T-cell (primary cell): Measurements from ENCODE around the gene MSLN. TPM values are rescaled to one million over a fixed set of nuclear protein-coding genes. Genes with fewer than 3 reads are reported as not detected.

Source experiments
- ATAC-seq, 4 experiments: fragments of 200-7000 bp in 3 of 4; fragments of 150-1000 bp in 1 of 4; cut with Tn5 transposase; replicated peaks in 1 of 4; 1 replicate in 3 of 4; 2 replicates in 1 of 4; pipeline ENCODE4 v1.10.0; 2021; ENCODE audit warnings: moderate library complexity in 3 of 4, mild to moderate bottlenecking in 2 of 4, moderate number of reproducible peaks in 1 of 4
- CTCF ChIA-PET, 2 donors: fragments of 300-600 bp; sonication (Branson Sonifier 250); formaldehyde crosslinking; loops; one replicate each; lab custom pipeline; 2022; ENCODE audit warnings: antibody characterized with exemption in 2 of 2; lab: Charles Lee
- POLR2A ChIA-PET, 2 donors: fragments of 300-600 bp; sonication (Branson Sonifier 250); formaldehyde crosslinking; loops; one replicate each; lab custom pipeline; 2022; ENCODE audit warnings: antibody characterized with exemption in 2 of 2; lab: Charles Lee
- DNase-seq, 35 experiments: peaks; one replicate each; pipeline versions ENCODE4 v3.0.0 to v3.0.0-alpha.2; 2013 to 2023
- H3K27ac ChIP-seq: one replicate; pipeline ENCODE4 v1.5.1; 2013; ENCODE audit warnings: low read length
- H3K27me3 ChIP-seq, 2 experiments: replicated peaks in 1 of 2; 1 replicate in 1 of 2; 2 replicates in 1 of 2; pipeline versions ENCODE4 v1.6.1 to v1.7.0; 2013; ENCODE audit warnings: low read length in 1 of 2, mixed read lengths in 1 of 2; ENCODE audit not compliant: control insufficient read depth in 2 of 2, insufficient read depth in 2 of 2; ENCODE audit errors: extremely low read depth in 1 of 2
- H3K36me3 ChIP-seq, 2 donors: 1 replicate in 1 of 2; 2 replicates in 1 of 2; pipeline versions ENCODE4 v1.6.1 to v1.7.0; 2013; ENCODE audit warnings: low read length in 1 of 2; ENCODE audit not compliant: control insufficient read depth in 2 of 2, insufficient read depth in 1 of 2; ENCODE audit errors: extremely low read depth in 1 of 2
- H3K4me1 ChIP-seq, 2 experiments: 1 replicate in 1 of 2; 2 replicates in 1 of 2; pipeline versions ENCODE4 v1.6.1 to v1.7.0; 2013; ENCODE audit warnings: low read length in 2 of 2, mixed read lengths in 1 of 2; ENCODE audit not compliant: insufficient read depth in 2 of 2, control insufficient read depth in 1 of 2; ENCODE audit errors: extremely low read depth in 1 of 2
- H3K4me3 ChIP-seq, 2 donors: 1 replicate in 1 of 2; 2 replicates in 1 of 2; pipeline versions ENCODE4 v1.5.1 to v1.7.0; 2013; ENCODE audit warnings: mild to moderate bottlenecking in 2 of 2, low read length in 1 of 2, moderate library complexity in 1 of 2; ENCODE audit not compliant: control insufficient read depth in 1 of 2; ENCODE audit errors: extremely low read depth in 1 of 2
- H3K9me3 ChIP-seq: 2 replicates; pipeline ENCODE4 v1.7.0; 2013
- H3K27ac Mint-ChIP-seq, 2 donors: one replicate each; pipeline ENCODE4 v1.8.0; 2020 to 2021; ENCODE audit warnings: mild to moderate bottlenecking in 2 of 2, mixed read lengths in 2 of 2
- H3K27me3 Mint-ChIP-seq, 2 donors: one replicate each; pipeline ENCODE4 v1.8.0; 2021 to 2022; ENCODE audit warnings: mixed read lengths in 2 of 2
- H3K36me3 Mint-ChIP-seq: one replicate; pipeline ENCODE4 v1.8.0; 2021; ENCODE audit warnings: mixed read lengths
- H3K4me1 Mint-ChIP-seq, 3 donors: one replicate each; pipeline ENCODE4 v1.8.0; 2020 to 2022; ENCODE audit warnings: mixed read lengths in 3 of 3, mild to moderate bottlenecking in 1 of 3
- H3K4me3 Mint-ChIP-seq, 3 donors: one replicate each; pipeline ENCODE4 v1.8.0; 2020 to 2022; ENCODE audit warnings: mild to moderate bottlenecking in 3 of 3, mixed read lengths in 3 of 3, moderate library complexity in 3 of 3
- H3K9me3 Mint-ChIP-seq, 3 donors: one replicate each; pipeline ENCODE4 v1.8.0; 2020 to 2022; ENCODE audit warnings: mixed read lengths in 3 of 3
- WGBS: methylation state at CpG from one replicate; pipeline ENCODE4 v1.1.5; 2013; ENCODE audit warnings: missing lambda C conversion rate; ENCODE audit not compliant: insufficient coverage; 5-methylcytosine and 5-hydroxymethylcytosine counted together
- total RNA-seq, 35 experiments: library from RNA in 6 of 35; stranded (reverse) in 6 of 35; fragments of 120-200 nt in 1 of 35; gene quantifications; one replicate each; pipeline versions ENCODE4 v1.2.1 to v1.2.4 and lab custom pipeline; 2013 to 2026

Gene MSLN
- total RNA-seq, 5 donors from 2014 or later (not counting 1 experiment from before 2014, with no cell fraction given), result 0.55 to 0.60 TPM; not detected in 3

DNA sequence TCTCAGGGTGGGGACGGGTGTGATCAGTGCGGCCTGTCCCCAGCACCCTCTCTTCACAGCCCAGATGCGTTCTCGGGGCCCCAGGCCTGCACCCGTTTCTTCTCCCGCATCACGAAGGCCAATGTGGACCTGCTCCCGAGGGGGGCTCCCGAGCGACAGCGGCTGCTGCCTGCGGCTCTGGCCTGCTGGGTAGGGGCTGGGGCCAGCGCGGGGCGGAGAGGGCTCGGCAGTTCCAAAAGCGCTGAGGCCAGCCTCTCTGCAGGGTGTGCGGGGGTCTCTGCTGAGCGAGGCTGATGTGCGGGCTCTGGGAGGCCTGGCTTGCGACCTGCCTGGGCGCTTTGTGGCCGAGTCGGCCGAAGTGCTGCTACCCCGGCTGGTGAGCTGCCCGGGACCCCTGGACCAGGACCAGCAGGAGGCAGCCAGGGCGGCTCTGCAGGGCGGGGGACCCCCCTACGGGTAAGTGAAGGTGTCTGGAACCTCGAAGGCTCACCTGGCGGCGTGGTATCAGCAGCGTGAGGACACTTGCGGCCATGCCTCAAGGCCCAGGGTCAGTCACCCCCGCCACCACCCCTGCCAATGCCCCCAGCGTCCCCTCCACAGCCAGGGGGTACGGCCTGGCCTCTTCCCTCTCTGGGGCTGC, 4.4 kb downstream of the MSLN start:
- Histone ChIP-seq H3K4me3 (no peak overlapping the region), H3K4me1 (no peaks in the 10 kb centered on the region), H3K36me3 (no peaks in the 10 kb centered on the region), H3K27me3 (peaks cover 0 to 47% of the 10 kb centered on the region in 2 experiments), H3K27ac (no peak overlapping the region), H3K9me3 (no peaks in the 10 kb centered on the region)
- H3K9me3 Mint-ChIP-seq, result no peaks in the 10 kb centered on the region
- no peak overlapping the region for H3K27ac Mint-ChIP-seq
- H3K4me3 Mint-ChIP-seq, result no peak overlapping the region
- H3K36me3 Mint-ChIP-seq, result no peaks in the 10 kb centered on the region
- H3K4me1 Mint-ChIP-seq, result no peaks in the 10 kb centered on the region
- CTCF ChIA-PET, result no interaction called here
- H3K27me3 Mint-ChIP-seq, result peaks cover 0 to 2% of the 10 kb centered on the region in 2 donors
- ATAC-seq (no peak), DNase-seq (no peak)
- 94% methylated on average over 32 of the region's 38 CpGs for WGBS
- POLR2A ChIA-PET, result no interaction called here

DNA sequence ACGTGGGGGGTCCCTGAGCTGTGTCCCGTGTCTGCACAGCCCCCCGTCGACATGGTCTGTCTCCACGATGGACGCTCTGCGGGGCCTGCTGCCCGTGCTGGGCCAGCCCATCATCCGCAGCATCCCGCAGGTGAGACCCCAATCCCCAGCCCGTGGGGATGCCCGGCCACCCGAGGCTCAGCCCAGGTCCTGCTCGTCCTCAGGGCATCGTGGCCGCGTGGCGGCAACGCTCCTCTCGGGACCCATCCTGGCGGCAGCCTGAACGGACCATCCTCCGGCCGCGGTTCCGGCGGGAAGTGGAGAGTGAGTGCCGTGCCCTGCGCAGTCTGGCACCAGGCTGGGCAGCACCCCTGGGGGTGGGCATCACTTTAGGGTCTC, 4.9 kb downstream of the MSLN start:
- Mint-ChIP-seq H3K27me3 (peaks cover 0 to 2% of the 10 kb centered on the region in 2 donors), H3K9me3 (no peaks in the 10 kb centered on the region)

DNA sequence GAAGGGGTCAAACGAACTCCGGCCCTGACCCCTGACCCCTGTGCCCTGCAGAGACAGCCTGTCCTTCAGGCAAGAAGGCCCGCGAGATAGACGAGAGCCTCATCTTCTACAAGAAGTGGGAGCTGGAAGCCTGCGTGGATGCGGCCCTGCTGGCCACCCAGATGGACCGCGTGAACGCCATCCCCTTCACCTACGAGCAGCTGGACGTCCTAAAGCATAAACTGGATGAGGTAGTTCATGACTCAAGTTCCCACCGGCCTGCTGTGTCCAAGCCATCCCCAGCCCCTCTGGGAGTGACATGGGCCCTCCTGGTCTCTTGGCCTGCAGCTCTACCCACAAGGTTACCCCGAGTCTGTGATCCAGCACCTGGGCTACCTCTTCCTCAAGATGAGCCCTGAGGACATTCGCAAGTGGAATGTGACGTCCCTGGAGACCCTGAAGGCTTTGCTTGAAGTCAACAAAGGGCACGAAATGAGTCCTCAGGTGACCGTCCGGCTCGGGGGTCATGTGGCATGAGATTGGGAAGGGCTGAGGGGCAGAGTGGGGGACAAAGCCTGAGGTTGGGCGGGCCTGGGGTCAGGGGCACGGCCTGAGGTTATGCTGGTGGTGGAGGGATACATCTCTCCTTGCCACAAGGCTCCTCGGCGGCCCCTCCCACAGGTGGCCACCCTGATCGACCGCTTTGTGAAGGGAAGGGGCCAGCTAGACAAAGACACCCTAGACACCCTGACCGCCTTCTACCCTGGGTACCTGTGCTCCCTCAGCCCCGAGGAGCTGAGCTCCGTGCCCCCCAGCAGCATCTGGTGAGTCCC, 5.7 kb downstream of the MSLN start:
- H3K4me1 Mint-ChIP-seq, result no peaks in the 10 kb centered on the region
- POLR2A ChIA-PET, result no interaction called here
- H3K4me1 ChIP-seq, result no peaks in the 10 kb centered on the region
- H3K36me3 ChIP-seq, result no peaks in the 10 kb centered on the region
- H3K36me3 Mint-ChIP-seq, result no peaks in the 10 kb centered on the region
- no peaks in the 10 kb centered on the region for H3K9me3 ChIP-seq
- H3K27ac ChIP-seq, result no peak overlapping the region
- H3K27me3 Mint-ChIP-seq, result peaks cover 0 to under 1% of the 10 kb centered on the region in 2 donors
- H3K27ac Mint-ChIP-seq, result no peak overlapping the region
- CTCF ChIA-PET, result interaction anchor here in 1 of 2 donors (0.7 kb wide), 1 partner anchor 25 kb away, joined by 3 read pairs; no protein-coding TSS in a partner anchor
- no peak overlapping the region for H3K4me3 ChIP-seq
- peaks cover 0 to 46% of the 10 kb centered on the region in 2 experiments for H3K27me3 ChIP-seq
- no peaks in the 10 kb centered on the region for H3K9me3 Mint-ChIP-seq
- 85% methylated on average over 26 of the region's 29 CpGs for WGBS
- H3K4me3 Mint-ChIP-seq, result no peak overlapping the region
- no peak for DNase-seq
- no peak for ATAC-seq

More for the DNA sequence above, 4.9 kb downstream of the MSLN start:
- Mint-ChIP-seq H3K27ac (no peak overlapping the region), H3K4me3 (no peak overlapping the region), H3K4me1 (no peaks in the 10 kb centered on the region), H3K36me3 (no peaks in the 10 kb centered on the region)
- ATAC-seq, result no peak
- Histone ChIP-seq H3K27ac (no peak overlapping the region), H3K36me3 (no peaks in the 10 kb centered on the region), H3K27me3 (peaks cover 0 to 49% of the 10 kb centered on the region in 2 experiments), H3K4me3 (no peak overlapping the region), H3K9me3 (no peaks in the 10 kb centered on the region), H3K4me1 (no peaks in the 10 kb centered on the region)
- ChIA-PET POLR2A (no interaction called here), CTCF (interaction anchor here in 1 of 2 donors (0.7 kb wide), 1 partner anchor 26 kb away, joined by 3 read pairs; no protein-coding TSS in a partner anchor)
- DNase-seq, result no peak
- WGBS, result 89% methylated on average over 27 of the region's 29 CpGs

DNA sequence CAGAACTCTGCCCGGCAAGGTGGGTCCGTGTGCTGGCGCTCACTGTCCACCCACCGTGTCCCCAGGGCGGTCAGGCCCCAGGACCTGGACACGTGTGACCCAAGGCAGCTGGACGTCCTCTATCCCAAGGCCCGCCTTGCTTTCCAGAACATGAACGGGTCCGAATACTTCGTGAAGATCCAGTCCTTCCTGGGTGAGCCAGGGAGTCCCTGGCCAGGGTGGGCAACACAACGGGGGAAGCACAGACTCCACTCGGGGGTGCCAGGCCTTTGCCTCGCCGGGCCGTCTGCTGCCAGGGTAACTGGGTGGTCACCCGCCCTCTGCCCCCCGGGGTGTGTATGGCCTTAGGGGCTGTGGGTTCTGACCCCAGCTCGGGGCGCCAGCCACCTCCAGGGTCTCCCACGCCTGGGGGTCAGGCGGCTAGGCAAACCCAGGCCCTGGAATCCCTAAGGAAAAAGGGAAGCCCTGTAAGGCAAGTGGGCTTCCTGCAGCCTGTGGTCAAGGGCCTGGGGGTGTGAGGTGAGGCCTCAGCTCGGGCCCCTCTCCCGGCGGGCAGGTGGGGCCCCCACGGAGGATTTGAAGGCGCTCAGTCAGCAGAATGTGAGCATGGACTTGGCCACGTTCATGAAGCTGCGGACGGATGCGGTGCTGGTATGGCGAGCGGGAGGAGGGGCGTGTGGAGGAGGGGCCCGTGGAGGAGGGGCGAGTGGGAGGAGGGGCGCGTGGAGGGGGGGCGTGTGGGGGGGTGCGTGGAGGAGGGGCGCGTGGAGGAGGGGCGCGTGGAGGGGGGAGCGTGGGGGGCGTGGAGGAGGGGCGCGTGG, 6.5 kb downstream of the MSLN start:
- Mint-ChIP-seq H3K4me1 (no peaks in the 10 kb centered on the region), H3K27ac (no peak overlapping the region), H3K9me3 (no peaks in the 10 kb centered on the region), H3K4me3 (no peak overlapping the region), H3K36me3 (no peaks in the 10 kb centered on the region), H3K27me3 (peaks cover 0 to 4% of the 10 kb centered on the region in 2 donors)
- Histone ChIP-seq H3K4me1 (no peaks in the 10 kb centered on the region), H3K4me3 (no peak overlapping the region), H3K27me3 (peaks cover 0 to 45% of the 10 kb centered on the region in 2 experiments), H3K36me3 (no peaks in the 10 kb centered on the region), H3K9me3 (no peaks in the 10 kb centered on the region), H3K27ac (no peak overlapping the region)
- ATAC-seq, result no peak
- no peak for DNase-seq
- POLR2A ChIA-PET, result no interaction called here
- 70% methylated on average over 30 of the region's 48 CpGs for WGBS
- CTCF ChIA-PET, result no interaction called here

DNA sequence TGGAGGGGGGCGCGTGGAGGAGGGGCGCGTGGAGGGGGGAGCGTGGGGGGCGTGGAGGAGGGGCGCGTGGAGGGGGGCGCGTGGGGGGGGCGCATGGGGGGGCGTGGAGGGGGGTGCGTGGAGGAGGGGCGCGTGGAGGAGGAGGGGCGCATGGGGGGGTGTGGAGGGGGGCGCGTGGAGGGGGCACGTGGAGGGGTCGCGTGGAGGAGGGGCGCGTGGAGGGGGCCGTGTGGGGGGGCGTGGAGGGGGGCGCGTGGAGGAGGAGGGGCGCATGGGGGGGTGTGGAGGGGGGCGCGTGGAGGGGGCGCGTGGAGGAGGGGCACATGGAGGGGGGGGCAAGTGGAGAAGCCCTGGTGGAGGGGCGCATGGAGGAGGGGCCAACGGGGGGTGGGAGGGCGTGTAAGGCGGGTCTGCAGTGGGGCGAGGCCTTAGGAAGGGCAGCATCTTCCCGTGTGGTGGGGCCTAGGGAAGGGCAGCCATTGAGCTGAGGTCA, 7.3 kb downstream of the MSLN start:
- ATAC-seq (no peak), DNase-seq (no peak)
- POLR2A ChIA-PET, result no interaction called here
- H3K27ac Mint-ChIP-seq, result no peak overlapping the region
- 57% methylated on average over 2 of the region's 38 CpGs for WGBS
- no peaks in the 10 kb centered on the region for H3K9me3 Mint-ChIP-seq
- CTCF ChIA-PET, result no interaction called here
- Histone ChIP-seq H3K9me3 (no peaks in the 10 kb centered on the region), H3K4me3 (no peak overlapping the region), H3K36me3 (no peaks in the 10 kb centered on the region), H3K27me3 (peaks cover 0 to 46% of the 10 kb centered on the region in 2 experiments), H3K4me1 (no peaks in the 10 kb centered on the region), H3K27ac (no peak overlapping the region)
- no peak overlapping the region for H3K4me3 Mint-ChIP-seq
- no peaks in the 10 kb centered on the region for H3K4me1 Mint-ChIP-seq
- H3K36me3 Mint-ChIP-seq, result no peaks in the 10 kb centered on the region
- H3K27me3 Mint-ChIP-seq, result peaks cover 0 to 4% of the 10 kb centered on the region in 2 donors

DNA sequence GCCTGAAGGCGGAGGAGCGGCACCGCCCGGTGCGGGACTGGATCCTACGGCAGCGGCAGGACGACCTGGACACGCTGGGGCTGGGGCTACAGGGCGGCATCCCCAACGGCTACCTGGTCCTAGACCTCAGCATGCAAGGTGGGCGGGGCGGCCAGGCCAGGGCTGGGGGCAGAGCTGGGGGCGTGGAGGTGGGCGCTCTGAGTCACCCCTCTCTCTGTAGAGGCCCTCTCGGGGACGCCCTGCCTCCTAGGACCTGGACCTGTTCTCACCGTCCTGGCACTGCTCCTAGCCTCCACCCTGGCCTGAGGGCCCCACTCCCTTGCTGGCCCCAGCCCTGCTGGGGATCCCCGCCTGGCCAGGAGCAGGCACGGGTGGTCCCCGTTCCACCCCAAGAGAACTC, 7.9 kb downstream of the MSLN start:
- CTCF ChIA-PET, result no interaction called here
- no peaks in the 10 kb centered on the region for H3K9me3 ChIP-seq
- peaks cover 0 to 4% of the 10 kb centered on the region in 2 donors for H3K27me3 Mint-ChIP-seq
- no peak for ATAC-seq
- peaks cover 0 to 41% of the 10 kb centered on the region in 2 experiments for H3K27me3 ChIP-seq
- H3K36me3 ChIP-seq, result no peaks in the 10 kb centered on the region
- no peak overlapping the region for H3K27ac Mint-ChIP-seq
- no peaks in the 10 kb centered on the region for H3K4me1 Mint-ChIP-seq
- H3K36me3 Mint-ChIP-seq, result no peaks in the 10 kb centered on the region
- no peak overlapping the region for H3K4me3 Mint-ChIP-seq
- no peak overlapping the region for H3K27ac ChIP-seq
- 70% methylated on average over 11 of the region's 21 CpGs for WGBS
- H3K9me3 Mint-ChIP-seq, result no peaks in the 10 kb centered on the region
- no peak overlapping the region for H3K4me3 ChIP-seq
- DNase-seq, result no peak
- POLR2A ChIA-PET, result no interaction called here
- H3K4me1 ChIP-seq, result no peaks in the 10 kb centered on the region
